ENCODE results near the gene CCDC120. TPM values are rescaled to one million over a fixed set of nuclear protein-coding genes. Genes with fewer than 3 reads are reported as not detected.

The CCDC120 gene
- total RNA-seq, 1 experiment from 2014 or later = 15.2 TPM

- peak overlapping the region; percentile 100 for H3K27ac Mint-ChIP-seq
- DNase-seq (ENCODE audit: low spot score) = no peak
- ChIA-PET POLR2A (interaction anchor here (1.3 to 2.2 kb wide), 2 partner anchors 10 to 38 kb away, joined by 3 to 8 read pairs; no protein-coding TSS in a partner anchor), CTCF (interaction anchor here (0.9 to 2.5 kb wide), 5 partner anchors 39 to 115 kb away, joined by 3 to 13 read pairs (median 3); partner anchors contain the start of genes GRIPAP1 and KCND1)
- ATAC-seq = no peak; the same call in 1 of the 2 replicates
- H3K36me3 Mint-ChIP-seq = peaks cover 22% of the 10 kb centered on the region
- H3K4me1 Mint-ChIP-seq = peaks cover 29% of the 10 kb centered on the region
- H3K9me3 Mint-ChIP-seq = no peaks in the 10 kb centered on the region
- TF ChIP-seq NR3C1 (CRISPR knock-in tag; conservative IDR thresholded peaks at IDR 0.05; ENCODE audit: low read depth) = no peak
- TF ChIP-seq ZNF512 (CRISPR knock-in tag; IDR thresholded peaks at IDR 0.05; ENCODE audit: borderline replicate concordance) = no peak
- no peak for TF ChIP-seq ATF6 (CRISPR knock-in tag; IDR thresholded peaks at IDR 0.05)
- TF ChIP-seq HMGXB4 (CRISPR knock-in tag; IDR thresholded peaks at IDR 0.05) = no peak
- TF ChIP-seq ZNF425 (CRISPR knock-in tag; conservative IDR thresholded peaks at IDR 0.05) = no peak
- no peak for TF ChIP-seq TEAD1 (CRISPR knock-in tag; IDR thresholded peaks at IDR 0.05)
- no peak for TF ChIP-seq FOXK1 (CRISPR knock-in tag; IDR thresholded peaks at IDR 0.05)
- TF ChIP-seq FOXJ3 (CRISPR knock-in tag; IDR thresholded peaks at IDR 0.05; ENCODE audit: borderline replicate concordance) = no peak
- no peak for TF ChIP-seq RORB (CRISPR knock-in tag; IDR thresholded peaks at IDR 0.05)
- TF ChIP-seq E2F4 (CRISPR knock-in tag; IDR thresholded peaks at IDR 0.05; ENCODE audit: borderline replicate concordance, low read depth) = no peak
- H3K27me3 Mint-ChIP-seq (ENCODE audit: low read depth) = no peaks in the 10 kb centered on the region; the same call in 1 of the 2 replicates
- peak overlapping the region; percentile 88 for H3K4me3 Mint-ChIP-seq
These were observed 18.3 kb upstream of the CCDC120 start for GRCh38 chrX:49040376-49040955.

- no peak for DNase-seq (ENCODE audit: low spot score)
- no peaks in the 10 kb centered on the region; the same call in 1 of the 2 replicates for H3K27me3 Mint-ChIP-seq (ENCODE audit: low read depth)
- H3K4me1 Mint-ChIP-seq = peaks cover 29% of the 10 kb centered on the region
- H3K4me3 Mint-ChIP-seq = peak overlapping the region; percentile 88
- ChIA-PET POLR2A (interaction anchor here (0.9 to 1.7 kb wide), 3 partner anchors 16 to 39 kb away, joined by 3 to 10 read pairs (median 3); partner anchors contain the start of genes GRIPAP1 and WDR45), CTCF (interaction anchor here (2.7 kb wide), 1 partner anchor 70 kb away, joined by 14 read pairs; the partner anchor contains the start of gene KCND1)
- peak overlapping the region; percentile 90 for H3K27ac Mint-ChIP-seq
- H3K9me3 Mint-ChIP-seq = no peaks in the 10 kb centered on the region
- no peak for ATAC-seq
- peaks cover 22% of the 10 kb centered on the region for H3K36me3 Mint-ChIP-seq
- TF ChIP-seq ATF1 (CRISPR knock-in tag; IDR thresholded peaks at IDR 0.05) = no peak
- TF ChIP-seq ZNF138 (CRISPR knock-in tag; conservative IDR thresholded peaks at IDR 0.05) = no peak
- no peak for TF ChIP-seq HMGXB4 (CRISPR knock-in tag; IDR thresholded peaks at IDR 0.05)
- TF ChIP-seq ATF2 (CRISPR knock-in tag; IDR thresholded peaks at IDR 0.05; ENCODE audit: borderline replicate concordance, low read depth) = no peak
- TF ChIP-seq ZNF232 (CRISPR knock-in tag; IDR thresholded peaks at IDR 0.05) = no peak
- no peak for TF ChIP-seq NR1H2 (CRISPR knock-in tag; IDR thresholded peaks at IDR 0.05)
- no peak for TF ChIP-seq GTF2I (CRISPR knock-in tag; conservative IDR thresholded peaks at IDR 0.05)
- TF ChIP-seq USF2 (CRISPR knock-in tag; IDR thresholded peaks at IDR 0.05) = no peak
- TF ChIP-seq MAX (CRISPR knock-in tag; IDR thresholded peaks at IDR 0.05) = no peak
These were observed 16.8 kb upstream of the CCDC120 start for GRCh38 chrX:49041744-49042580.
